Stimulated activated CD8-positive, alpha-beta memory T cell treated with anti-CD3 and anti-CD28 coated beads, Interleukin-4, amount 100 ng/mL, for 24 hours (primary cell): ENCODE results near the gene PFDN2.

Source experiments
- DNase-seq: peaks from one replicate; pipeline ENCODE4 v3.0.0-alpha.2; 2020; ENCODE audit warnings: low read depth

PFDN2 gene

GRCh38 chr1:161099090-161099802 is 18.6 kb downstream of the PFDN2 start:
- DNase-seq: no peak

GRCh38 chr1:161098210-161099068 is 19.4 kb downstream of the PFDN2 start, which contains the start of gene KLHDC9:
Gene KLHDC9, plus strand, starts transcription at chr1:161098361. Its CDS starts 175 bp downstream, at chr1:161098536.
- peak; percentile 60 for DNase-seq

GRCh38 chr1:161096530-161096929 is 21.3 kb downstream of the PFDN2 start:
- no peak for DNase-seq

- DNase-seq: no peak
Observed at GRCh38 chr1:161096015-161096414, 21.8 kb downstream of the PFDN2 start.

- DNase-seq: no peak
Observed at GRCh38 chr1:161095230-161095629, 22.6 kb downstream of the PFDN2 start.

GRCh38 chr1:161094481-161094880 is 23.4 kb downstream of the PFDN2 start:
- no peak for DNase-seq

- DNase-seq: no peak
Observed at GRCh38 chr1:161092621-161093028, 25.2 kb downstream of the PFDN2 start.

GRCh38 chr1:161091796-161092507 is 25.9 kb downstream of the PFDN2 start:
- no peak for DNase-seq

- DNase-seq: no peak
Observed at GRCh38 chr1:161091093-161091492, 26.7 kb downstream of the PFDN2 start.

GRCh38 chr1:161090617-161091016 is 27.2 kb downstream of the PFDN2 start:
- DNase-seq: no peak

- DNase-seq: no peak
Observed at GRCh38 chr1:161089938-161090337, 27.9 kb downstream of the PFDN2 start.

- DNase-seq: no peak
Observed at GRCh38 chr1:161089251-161089924, 28.4 kb downstream of the PFDN2 start, which contains the start of gene NECTIN4. Gene NECTIN4, minus strand, starts transcription at chr1:161089558. Its CDS starts 262 bp downstream, at chr1:161089296.

- DNase-seq: no peak
Observed at GRCh38 chr1:161088587-161089110, 29.2 kb downstream of the PFDN2 start.

GRCh38 chr1:161086457-161086856 is 31.4 kb downstream of the PFDN2 start:
- no peak for DNase-seq

- DNase-seq: no peak
Observed at GRCh38 chr1:161085165-161085564, 32.7 kb downstream of the PFDN2 start.

- no peak for DNase-seq
Observed at GRCh38 chr1:161084597-161084988, 33.2 kb downstream of the PFDN2 start.

- no peak for DNase-seq
Observed at GRCh38 chr1:161083748-161084596, 33.9 kb downstream of the PFDN2 start.

GRCh38 chr1:161082996-161083747 is 34.7 kb downstream of the PFDN2 start:
- DNase-seq: no peak

- no peak for DNase-seq
Observed at GRCh38 chr1:161082483-161082882, 35.4 kb downstream of the PFDN2 start.

GRCh38 chr1:161081519-161081918 is 36.3 kb downstream of the PFDN2 start:
- DNase-seq: no peak
